K562 (cell line): ENCODE measurements around the gene USP11. TPM values are rescaled to one million over a fixed set of nuclear protein-coding genes. Genes with fewer than 3 reads are reported as not detected.

Experiments
- CHD2 ChIP-seq: IDR thresholded peaks from 2 replicates; pipeline ENCODE4 v1.6.1; 2011; ENCODE audit warnings: low read depth, low read length
- EGR1 ChIP-seq: fragments of 450-650 bp; conservative IDR thresholded peaks from 2 replicates; pipeline ENCODE4 v1.6.1; 2017; ENCODE audit warnings: mild to moderate bottlenecking
- GABPB1 ChIP-seq: sonication (generic); formaldehyde crosslinking; IDR thresholded peaks from 2 replicates; pipeline ENCODE4 v1.8.0; 2022; ENCODE audit warnings: mild to moderate bottlenecking, missing genetic modification reagents
- HDAC1 ChIP-seq, 2 experiments: fragments of 450-650 bp; IDR thresholded peaks; 2 replicates each; pipeline ENCODE4 v1.6.1; 2016 to 2017; ENCODE audit warnings: inconsistent platforms in 1 of 2, mild to moderate bottlenecking in 1 of 2, moderate library complexity in 1 of 2
- HMGN3 ChIP-seq: IDR thresholded peaks from 2 replicates; pipeline ENCODE4 v1.6.1; 2011; ENCODE audit warnings: borderline replicate concordance, low read depth, mild to moderate bottlenecking, mixed read lengths, low read length; ENCODE audit not compliant: insufficient read length; ENCODE audit errors: extremely low read depth
- KDM5B ChIP-seq: fragments of 200-600 bp; sonication (generic); IDR thresholded peaks from 2 replicates; pipeline ENCODE4 v1.6.1; 2012; ENCODE audit warnings: low read depth, mild to moderate bottlenecking, moderate library complexity, low read length, control low read depth, inconsistent platforms; ENCODE audit not compliant: insufficient replicate concordance
- MAZ ChIP-seq, 2 experiments: fragments of 450-650 bp in 1 of 2; sonication (generic) in 1 of 2; formaldehyde crosslinking; IDR thresholded peaks in 1 of 2; conservative IDR thresholded peaks in 1 of 2; 2 replicates each; pipeline versions ENCODE4 v1.4.0 to v1.5.0; 2020; ENCODE audit warnings: mild to moderate bottlenecking in 1 of 2, missing genetic modification reagents in 1 of 2
- NFRKB ChIP-seq: fragments of 450-650 bp; IDR thresholded peaks from 2 replicates; pipeline ENCODE4 v1.6.1; 2016; ENCODE audit warnings: low read depth
- PML ChIP-seq: IDR thresholded peaks from 2 replicates; pipeline ENCODE4 v1.6.1; 2012; ENCODE audit warnings: low read length, inconsistent platforms
- POLR2G ChIP-seq: fragments of 200-400 bp; formaldehyde crosslinking; IDR thresholded peaks from 2 replicates; pipeline ENCODE4 v1.6.1; 2017; ENCODE audit warnings: low read depth, mild to moderate bottlenecking, antibody characterized with exemption, low read length, moderate library complexity
- SAP30 ChIP-seq: fragments of 200-600 bp; sonication (generic); IDR thresholded peaks from 2 replicates; pipeline ENCODE4 v1.6.1; 2012; ENCODE audit warnings: borderline replicate concordance, low read depth, mild to moderate bottlenecking, moderate library complexity, low read length, control low read depth, inconsistent platforms; ENCODE audit not compliant: insufficient read depth, poor library complexity, severe bottlenecking
- SMAD4 ChIP-seq: fragments of 250-450 bp; sonication (Bioruptor Pico); conservative IDR thresholded peaks from 2 replicates; pipeline ENCODE4 v1.8.0; 2021; ENCODE audit warnings: inconsistent platforms, mild to moderate bottlenecking, moderate library complexity
- SPI1 ChIP-seq: IDR thresholded peaks from 2 replicates; pipeline ENCODE4 v1.6.1; 2011; ENCODE audit warnings: low read depth, low read length, control low read depth, borderline replicate concordance
- ZC3H4 ChIP-seq: sonication (generic); formaldehyde crosslinking; IDR thresholded peaks from 2 replicates; pipeline ENCODE4 v1.9.0; 2021; ENCODE audit warnings: missing genetic modification reagents, borderline replicate concordance
- ZNF263 ChIP-seq: sonication (generic); formaldehyde crosslinking; IDR thresholded peaks from 2 replicates; pipeline ENCODE4 v1.8.0; 2022; ENCODE audit warnings: mild to moderate bottlenecking, missing genetic modification reagents, borderline replicate concordance
- polyA plus RNA-seq, 8 experiments: library from polyadenylated mRNA; depleted of rRNA in 4 of 8; stranded (reverse) in 5 of 8; unstranded in 3 of 8; fragments of >200 nt; fragmentation: Nextera tagmentation in 2 of 8; fragmentation: Illumina TruSeq in 1 of 8; extraction: Ambion mirVana in 2 of 8; extraction: Trizol in 1 of 8; gene quantifications; 2 replicates each; pipeline versions ENCODE4 v1.2.1 to v1.2.3, GENCODE V29; 2011 to 2014; ENCODE audit warnings: inconsistent platforms in 1 of 8, missing spikeins in 1 of 8
- total RNA-seq, 7 experiments: library from RNA; depleted of rRNA in 6 of 7; stranded (reverse); fragments of >200 nt in 6 of 7; fragmentation: Illumina TruSeq in 2 of 7; extraction: Trizol in 2 of 7; gene quantifications; 2 replicates each; pipeline versions ENCODE4 v1.2.1 to v1.2.3, GENCODE V29; 2011 to 2021; ENCODE audit warnings: low replicate concordance in 1 of 7
- TF ChIP-seq, protein P1 (sequence below): sonication (generic); formaldehyde crosslinking; IDR thresholded peaks from 2 replicates; pipeline ENCODE4 v1.9.0; 2022; ENCODE audit warnings: mild to moderate bottlenecking, missing genetic modification reagents
- TF ChIP-seq, protein P2 (sequence below): sonication (generic); formaldehyde crosslinking; IDR thresholded peaks from 2 replicates; pipeline ENCODE4 v1.8.0; 2022; ENCODE audit warnings: missing genetic modification reagents, mild to moderate bottlenecking, moderate library complexity, borderline replicate concordance
- TF ChIP-seq, protein P3 (sequence below), 2 experiments: fragments of 450-650 bp; conservative IDR thresholded peaks; 2 replicates each; pipeline ENCODE4 v1.6.1; 2017; ENCODE audit warnings: mild to moderate bottlenecking in 2 of 2, moderate library complexity in 2 of 2
- TF ChIP-seq, protein P4 (sequence below): fragments of 450-650 bp; IDR thresholded peaks from 2 replicates; pipeline ENCODE4 v1.7.1; 2018; ENCODE audit warnings: mild to moderate bottlenecking, low read depth; ENCODE audit not compliant: partially characterized antibody
- TF ChIP-seq, protein P5 (sequence below): sonication (generic); IDR thresholded peaks from 2 replicates; pipeline ENCODE4 v1.6.1; 2016

USP11 gene
- total and polyA plus RNA-seq, 9 of the 15 experiments (the other 6 are each of a cell fraction or from before 2014, with no cell fraction given) = 2.5 to 29.0 (median 11.7) TPM

DNA sequence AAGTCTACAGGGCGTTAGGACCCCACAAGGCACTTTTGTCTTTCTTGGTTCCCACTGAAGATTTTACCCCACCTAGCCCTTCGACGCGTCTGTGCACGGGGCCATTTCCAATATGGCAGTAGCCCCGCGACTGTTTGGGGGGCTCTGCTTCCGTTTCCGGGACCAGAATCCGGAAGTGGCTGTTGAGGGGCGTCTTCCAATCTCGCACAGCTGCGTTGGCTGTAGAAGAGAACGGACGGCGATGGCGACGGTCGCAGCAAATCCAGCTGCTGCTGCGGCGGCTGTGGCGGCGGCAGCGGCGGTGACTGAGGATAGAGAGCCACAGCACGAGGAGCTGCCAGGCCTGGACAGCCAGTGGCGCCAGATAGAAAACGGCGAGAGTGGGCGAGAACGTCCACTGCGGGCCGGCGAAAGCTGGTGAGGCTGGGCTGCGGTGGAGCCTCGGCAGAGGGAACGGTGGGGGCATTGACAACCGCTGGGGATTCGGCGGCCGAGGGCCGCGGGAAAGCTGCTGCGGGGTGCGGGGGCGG, at the start of gene USP11 (continued):
- TF ChIP-seq GABPB1 (CRISPR knock-in tag) (peak; percentile 45; the same call in 1 of the 2 replicates), ZNF263 (CRISPR knock-in tag) (no peak), PML (0 out of 2 replicates have a peak, but pooled peaks have one; percentile 26), CHD2 (no peak), MAZ (CRISPR knock-in tag; conservative IDR thresholded peaks at IDR 0.05 in 1 of 2, IDR thresholded peaks at IDR 0.05 in 1 of 2) (0 out of 4 replicates have a peak, but pooled peaks of 1 of the 2 experiments have one; percentile 7), NFRKB (peak; percentile 58; the same call in 1 of the 2 replicates), SAP30 (peak; percentile 55), HMGN3 (peak; percentile 54), HDAC1 (IDR thresholded peaks at IDR 0.05) (peak in 1 of 2 experiments; percentile 72; a peak in 2 of 4 replicates), ZC3H4 (CRISPR knock-in tag) (no peak), SPI1 (peak; percentile 35; the same call in 1 of the 2 replicates), KDM5B (peak; percentile 47), EGR1 (peak; percentile 87), SMAD4 (peak; percentile 52; the same call in 1 of the 2 replicates), POLR2G (peak; percentile 93)
- TF ChIP-seq, protein P1, sequence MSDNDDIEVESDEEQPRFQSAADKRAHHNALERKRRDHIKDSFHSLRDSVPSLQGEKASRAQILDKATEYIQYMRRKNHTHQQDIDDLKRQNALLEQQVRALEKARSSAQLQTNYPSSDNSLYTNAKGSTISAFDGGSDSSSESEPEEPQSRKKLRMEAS (CRISPR knock-in tag) = peak; percentile 45; the same call in 1 of the 2 replicates
- TF ChIP-seq, protein P2, sequence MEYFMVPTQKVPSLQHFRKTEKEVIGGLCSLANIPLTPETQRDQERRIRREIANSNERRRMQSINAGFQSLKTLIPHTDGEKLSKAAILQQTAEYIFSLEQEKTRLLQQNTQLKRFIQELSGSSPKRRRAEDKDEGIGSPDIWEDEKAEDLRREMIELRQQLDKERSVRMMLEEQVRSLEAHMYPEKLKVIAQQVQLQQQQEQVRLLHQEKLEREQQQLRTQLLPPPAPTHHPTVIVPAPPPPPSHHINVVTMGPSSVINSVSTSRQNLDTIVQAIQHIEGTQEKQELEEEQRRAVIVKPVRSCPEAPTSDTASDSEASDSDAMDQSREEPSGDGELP = peak; percentile 77
- TF ChIP-seq, protein P3, sequence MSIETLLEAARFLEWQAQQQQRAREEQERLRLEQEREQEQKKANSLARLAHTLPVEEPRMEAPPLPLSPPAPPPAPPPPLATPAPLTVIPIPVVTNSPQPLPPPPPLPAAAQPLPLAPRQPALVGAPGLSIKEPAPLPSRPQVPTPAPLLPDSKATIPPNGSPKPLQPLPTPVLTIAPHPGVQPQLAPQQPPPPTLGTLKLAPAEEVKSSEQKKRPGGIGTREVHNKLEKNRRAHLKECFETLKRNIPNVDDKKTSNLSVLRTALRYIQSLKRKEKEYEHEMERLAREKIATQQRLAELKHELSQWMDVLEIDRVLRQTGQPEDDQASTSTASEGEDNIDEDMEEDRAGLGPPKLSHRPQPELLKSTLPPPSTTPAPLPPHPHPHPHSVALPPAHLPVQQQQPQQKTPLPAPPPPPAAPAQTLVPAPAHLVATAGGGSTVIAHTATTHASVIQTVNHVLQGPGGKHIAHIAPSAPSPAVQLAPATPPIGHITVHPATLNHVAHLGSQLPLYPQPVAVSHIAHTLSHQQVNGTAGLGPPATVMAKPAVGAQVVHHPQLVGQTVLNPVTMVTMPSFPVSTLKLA (conservative IDR thresholded peaks at IDR 0.05) = peak; percentile 27 to 60; a peak in 2 of 4 replicates
- TF ChIP-seq, protein P4, sequence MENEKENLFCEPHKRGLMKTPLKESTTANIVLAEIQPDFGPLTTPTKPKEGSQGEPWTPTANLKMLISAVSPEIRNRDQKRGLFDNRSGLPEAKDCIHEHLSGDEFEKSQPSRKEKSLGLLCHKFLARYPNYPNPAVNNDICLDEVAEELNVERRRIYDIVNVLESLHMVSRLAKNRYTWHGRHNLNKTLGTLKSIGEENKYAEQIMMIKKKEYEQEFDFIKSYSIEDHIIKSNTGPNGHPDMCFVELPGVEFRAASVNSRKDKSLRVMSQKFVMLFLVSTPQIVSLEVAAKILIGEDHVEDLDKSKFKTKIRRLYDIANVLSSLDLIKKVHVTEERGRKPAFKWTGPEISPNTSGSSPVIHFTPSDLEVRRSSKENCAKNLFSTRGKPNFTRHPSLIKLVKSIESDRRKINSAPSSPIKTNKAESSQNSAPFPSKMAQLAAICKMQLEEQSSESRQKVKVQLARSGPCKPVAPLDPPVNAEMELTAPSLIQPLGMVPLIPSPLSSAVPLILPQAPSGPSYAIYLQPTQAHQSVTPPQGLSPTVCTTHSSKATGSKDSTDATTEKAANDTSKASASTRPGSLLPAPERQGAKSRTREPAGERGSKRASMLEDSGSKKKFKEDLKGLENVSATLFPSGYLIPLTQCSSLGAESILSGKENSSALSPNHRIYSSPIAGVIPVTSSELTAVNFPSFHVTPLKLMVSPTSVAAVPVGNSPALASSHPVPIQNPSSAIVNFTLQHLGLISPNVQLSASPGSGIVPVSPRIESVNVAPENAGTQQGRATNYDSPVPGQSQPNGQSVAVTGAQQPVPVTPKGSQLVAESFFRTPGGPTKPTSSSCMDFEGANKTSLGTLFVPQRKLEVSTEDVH = peak; percentile 44
- TF ChIP-seq, protein P5, sequence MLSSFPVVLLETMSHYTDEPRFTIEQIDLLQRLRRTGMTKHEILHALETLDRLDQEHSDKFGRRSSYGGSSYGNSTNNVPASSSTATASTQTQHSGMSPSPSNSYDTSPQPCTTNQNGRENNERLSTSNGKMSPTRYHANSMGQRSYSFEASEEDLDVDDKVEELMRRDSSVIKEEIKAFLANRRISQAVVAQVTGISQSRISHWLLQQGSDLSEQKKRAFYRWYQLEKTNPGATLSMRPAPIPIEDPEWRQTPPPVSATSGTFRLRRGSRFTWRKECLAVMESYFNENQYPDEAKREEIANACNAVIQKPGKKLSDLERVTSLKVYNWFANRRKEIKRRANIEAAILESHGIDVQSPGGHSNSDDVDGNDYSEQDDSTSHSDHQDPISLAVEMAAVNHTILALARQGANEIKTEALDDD = no peak
